Esophagus squamous epithelium (tissue), 4 donors: ENCODE data around the gene NDUFA9.

Source experiments
- POLR2A ChIP-seq, 4 donors: fragments of 450-650 bp; IDR thresholded peaks; one replicate each; pipeline ENCODE4 v1.6.1; 2017; ENCODE audit warnings: antibody characterized with exemption in 4 of 4, mild to moderate bottlenecking in 4 of 4, moderate library complexity in 3 of 4
- TF ChIP-seq, protein P1 (sequence below), 6 experiments: fragments of 450-650 bp in 4 of 6; fragments of 200-600 bp in 2 of 6; sonication (generic) in 2 of 6; IDR thresholded peaks; one replicate each; pipeline ENCODE4 v1.5.1; 2016 to 2019; ENCODE audit warnings: antibody characterized with exemption in 6 of 6, mild to moderate bottlenecking in 4 of 6, moderate library complexity in 4 of 6

DNA sequence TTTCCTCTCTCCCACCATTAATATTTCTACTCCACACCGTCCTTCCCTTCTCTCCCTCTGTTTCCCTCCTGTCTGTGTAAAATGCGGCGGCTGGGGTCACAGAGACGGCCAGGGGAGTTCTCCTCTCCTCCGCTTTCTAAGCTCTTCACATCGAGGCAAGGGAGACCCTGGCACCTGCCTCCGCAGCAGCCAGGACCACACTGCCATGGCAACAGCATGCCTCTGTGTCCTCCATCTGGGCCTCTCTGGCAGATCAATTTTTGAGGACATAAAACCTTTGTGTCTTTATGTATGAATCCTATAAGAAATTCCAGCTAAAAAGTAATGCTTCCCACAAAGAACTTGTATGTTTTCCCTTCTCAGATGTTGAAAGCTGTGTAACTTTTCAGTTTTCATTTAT is 45.5 kb upstream of the NDUFA9 start:
- TF ChIP-seq POLR2A (IDR thresholded peaks at IDR 0.05): no peak
- TF ChIP-seq, protein P1, sequence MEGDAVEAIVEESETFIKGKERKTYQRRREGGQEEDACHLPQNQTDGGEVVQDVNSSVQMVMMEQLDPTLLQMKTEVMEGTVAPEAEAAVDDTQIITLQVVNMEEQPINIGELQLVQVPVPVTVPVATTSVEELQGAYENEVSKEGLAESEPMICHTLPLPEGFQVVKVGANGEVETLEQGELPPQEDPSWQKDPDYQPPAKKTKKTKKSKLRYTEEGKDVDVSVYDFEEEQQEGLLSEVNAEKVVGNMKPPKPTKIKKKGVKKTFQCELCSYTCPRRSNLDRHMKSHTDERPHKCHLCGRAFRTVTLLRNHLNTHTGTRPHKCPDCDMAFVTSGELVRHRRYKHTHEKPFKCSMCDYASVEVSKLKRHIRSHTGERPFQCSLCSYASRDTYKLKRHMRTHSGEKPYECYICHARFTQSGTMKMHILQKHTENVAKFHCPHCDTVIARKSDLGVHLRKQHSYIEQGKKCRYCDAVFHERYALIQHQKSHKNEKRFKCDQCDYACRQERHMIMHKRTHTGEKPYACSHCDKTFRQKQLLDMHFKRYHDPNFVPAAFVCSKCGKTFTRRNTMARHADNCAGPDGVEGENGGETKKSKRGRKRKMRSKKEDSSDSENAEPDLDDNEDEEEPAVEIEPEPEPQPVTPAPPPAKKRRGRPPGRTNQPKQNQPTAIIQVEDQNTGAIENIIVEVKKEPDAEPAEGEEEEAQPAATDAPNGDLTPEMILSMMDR (IDR thresholded peaks at IDR 0.05): no peak
